H1 (cell line): ENCODE data around the gene NRP2. TPM values are rescaled to one million over a fixed set of nuclear protein-coding genes. Genes with fewer than 3 reads are reported as not detected.

Experiments used
- ASH2L ChIP-seq: fragments of 200-600, 300-600 bp; sonication (generic); IDR thresholded peaks from one replicate; pipeline ENCODE4 v1.7.1; 2017; ENCODE audit warnings: low read length
- BACH1 ChIP-seq: IDR thresholded peaks from 2 replicates; pipeline ENCODE4 v1.6.1; 2012; ENCODE audit warnings: low read length, improper control_type of control experiment
- CHD7 ChIP-seq: fragments of 300-600 bp; sonication (generic); IDR thresholded peaks from 2 replicates; pipeline ENCODE4 v1.7.1; 2012; ENCODE audit warnings: low read length, moderate library complexity, mild to moderate bottlenecking, inconsistent platforms; ENCODE audit not compliant: insufficient replicate concordance
- CTBP2 ChIP-seq: IDR thresholded peaks from 2 replicates; pipeline ENCODE4 v1.7.0; 2011; ENCODE audit warnings: borderline replicate concordance, mild to moderate bottlenecking, moderate library complexity, mixed read lengths, low read length; ENCODE audit not compliant: insufficient read depth, insufficient read length
- EP300 ChIP-seq, 2 experiments: IDR thresholded peaks; 1 replicate in 1 of 2; 2 replicates in 1 of 2; pipeline ENCODE4 v1.6.1; 2011 to 2012; ENCODE audit warnings: low read depth in 2 of 2, low read length in 2 of 2, mild to moderate bottlenecking in 2 of 2, borderline replicate concordance in 1 of 2, inconsistent platforms in 1 of 2, moderate library complexity in 1 of 2
- GABPA ChIP-seq: IDR thresholded peaks from 2 replicates; pipeline ENCODE4 v1.6.1; 2011; ENCODE audit warnings: mild to moderate bottlenecking, low read length, moderate library complexity, borderline replicate concordance; ENCODE audit not compliant: insufficient read depth
- MAFK ChIP-seq: IDR thresholded peaks from 2 replicates; pipeline ENCODE4 v1.6.1; 2012; ENCODE audit warnings: low read depth, mild to moderate bottlenecking, improper control_type of control experiment, low read length
- MAX ChIP-seq: IDR thresholded peaks from 2 replicates; pipeline ENCODE4 v1.6.1; 2012; ENCODE audit warnings: inconsistent platforms
- TAF1 ChIP-seq: IDR thresholded peaks from 2 replicates; pipeline ENCODE4 v1.6.1; 2011; ENCODE audit warnings: mild to moderate bottlenecking, low read depth, low read length
- TAF7 ChIP-seq: optimal IDR thresholded peaks from 2 replicates; pipeline ENCODE3; 2011; ENCODE audit warnings: low read depth, mild to moderate bottlenecking, inconsistent platforms, low read length, moderate library complexity, borderline replicate concordance
- YY1 ChIP-seq: IDR thresholded peaks from 2 replicates; pipeline ENCODE4 v1.6.1; 2011; ENCODE audit warnings: low read depth, mild to moderate bottlenecking, low read length
- polyA plus RNA-seq, 7 experiments: library from polyadenylated mRNA; depleted of rRNA in 3 of 7; stranded (reverse) in 5 of 7; unstranded in 2 of 7; fragments of >200 nt in 5 of 7; fragments of 200-250 nt in 2 of 7; gene quantifications; 1 replicate in 5 of 7; 2 replicates in 1 of 7; 4 replicates in 1 of 7; pipeline versions ENCODE4 v1.2.1 to v1.2.3, GENCODE V29; 2011 to 2013; ENCODE audit warnings: missing spikeins in 2 of 7, mixed read lengths in 2 of 7
- total RNA-seq: library from RNA; stranded (reverse); fragmentation: NEBNext Ultra II Directional; extraction: Animal tissue kit (Norgen Biotek cat#: 25700); gene quantifications from 2 replicates; pipeline ENCODE4 v1.2.1, GENCODE V29; 2021

NRP2 gene
- total and polyA plus RNA-seq, 2 of the 8 experiments (the other 6 are each of a cell fraction or from before 2014, with no cell fraction given), result 32.0 to 37.8 TPM

GRCh38 chr2:205772983-205773382 lies 90.7 kb downstream of the NRP2 start (continued):
- TF ChIP-seq CHD7, result no peak
- TF ChIP-seq EP300 (IDR thresholded peaks at IDR 0.05; ENCODE audit: borderline replicate concordance in 1 of 2, low read depth in 2 of 2, low read length in 2 of 2), result no peak
- no peak for TF ChIP-seq BACH1
- TF ChIP-seq MAX, result no peak
- no peak for TF ChIP-seq ASH2L
- TF ChIP-seq TAF1, result no peak
- TF ChIP-seq TAF7, result no peak
- no peak for TF ChIP-seq YY1
- TF ChIP-seq CTBP2, result no peak
- TF ChIP-seq MAFK, result no peak
- no peak for TF ChIP-seq GABPA
